GM12801 (cell line): Measurements from ENCODE around the gene PTPRN2.

Source experiments
- CTCF ChIP-seq: IDR thresholded peaks from one replicate; pipeline ENCODE4 v1.5.1; 2011; ENCODE audit warnings: control low read depth; ENCODE audit not compliant: insufficient read length; ENCODE audit errors: extremely low read depth

PTPRN2 gene

DNA sequence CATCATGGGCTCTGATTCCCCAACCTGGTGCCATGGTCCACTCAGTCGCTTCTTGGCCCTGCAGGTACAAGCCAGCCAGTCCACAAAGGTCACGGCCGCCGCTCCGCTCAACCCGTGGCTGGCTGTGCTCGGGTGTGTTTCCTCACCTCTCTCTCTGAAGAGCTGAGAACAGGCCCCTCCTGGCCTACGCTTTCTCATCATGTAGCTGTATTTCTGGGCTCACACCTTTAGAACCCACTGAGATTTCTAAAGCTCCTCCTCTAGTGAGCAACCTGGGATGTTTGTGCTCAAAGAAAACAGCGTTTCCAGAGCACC, 30.2 kb downstream of the PTPRN2 start:
- TF ChIP-seq CTCF = no peak

DNA sequence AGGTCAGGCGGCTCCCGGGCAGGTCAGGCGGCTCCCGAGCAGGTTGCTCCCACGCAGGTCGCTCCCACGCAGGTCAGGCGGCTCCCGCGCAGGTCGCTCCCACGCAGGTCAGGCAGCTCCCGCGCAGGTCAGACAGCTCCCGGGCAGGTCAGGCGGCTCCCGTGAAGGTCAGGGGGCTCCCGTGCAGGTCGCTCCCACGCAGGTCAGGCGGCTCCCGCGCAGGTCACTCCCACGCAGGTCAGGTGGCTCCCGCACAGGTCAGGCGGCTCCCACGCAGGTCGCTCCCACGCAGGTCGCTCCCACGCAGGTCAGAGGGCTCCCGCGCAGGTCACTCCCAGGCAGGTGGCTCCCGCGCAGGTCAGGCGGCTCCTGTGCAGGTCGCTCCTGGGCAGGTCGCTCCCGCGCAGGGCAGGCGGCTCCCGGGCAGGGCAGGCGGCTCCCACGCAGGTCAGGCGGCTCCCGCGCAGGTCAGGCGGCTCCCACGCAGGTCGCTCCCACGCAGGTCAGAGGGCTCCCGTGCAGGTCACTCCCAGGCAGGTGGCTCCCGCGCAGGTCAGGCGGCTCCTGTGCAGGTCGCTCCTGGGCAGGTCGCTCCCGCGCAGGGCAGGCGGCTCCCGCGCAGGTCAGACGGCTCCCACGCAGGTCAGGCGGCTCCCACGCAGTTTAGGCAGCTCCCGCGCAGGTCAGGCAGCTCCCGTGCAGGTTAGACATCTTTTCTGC, 30.7 kb downstream of the PTPRN2 start:
- no peak for TF ChIP-seq CTCF

DNA sequence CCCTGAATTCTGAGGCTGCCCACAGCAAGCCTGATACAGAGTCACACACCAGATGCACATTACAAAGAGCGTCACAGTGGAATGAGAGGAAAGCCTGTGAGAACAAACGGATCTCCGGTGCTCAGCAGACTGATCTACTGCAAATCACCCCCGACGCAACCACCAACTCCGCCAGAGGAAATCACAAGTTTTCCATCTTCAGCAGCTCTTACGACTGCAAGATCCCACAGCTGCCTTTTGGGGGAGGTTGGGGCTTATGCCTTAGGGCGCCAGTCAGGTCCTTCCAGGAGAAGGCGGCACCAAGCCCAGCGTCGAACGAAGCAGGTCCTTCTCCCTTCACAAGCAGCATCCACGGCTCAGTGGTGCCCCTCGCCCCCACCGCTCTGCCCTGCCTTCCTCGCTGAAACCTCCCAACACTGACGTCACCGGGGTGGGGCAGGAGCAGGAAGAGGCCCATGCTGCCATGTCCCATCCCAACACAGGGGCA, 32.5 kb downstream of the PTPRN2 start:
- no peak for TF ChIP-seq CTCF

- no peak for TF ChIP-seq CTCF
Observed at GRCh38 chr7:158550886-158551452, 36.7 kb downstream of the PTPRN2 start.

GRCh38 chr7:158550394-158550700, 37.3 kb downstream of the PTPRN2 start:
- no peak for TF ChIP-seq CTCF

- no peak for TF ChIP-seq CTCF
Observed at GRCh38 chr7:158549616-158550393, 37.8 kb downstream of the PTPRN2 start.

- no peak for TF ChIP-seq CTCF
Observed at GRCh38 chr7:158549176-158549615, 38.4 kb downstream of the PTPRN2 start.
